Gastroesophageal sphincter (tissue), 4 donors: Measurements from ENCODE around the gene PTPRG. TPM values are rescaled to one million over a fixed set of nuclear protein-coding genes. Genes with fewer than 3 reads are reported as not detected.

Experiments
- ATAC-seq: fragments of 150-250 bp; one replicate; pipeline ENCODE4 v1.9.1; 2016; ENCODE audit warnings: mild to moderate bottlenecking, moderate library complexity
- H3K27ac ChIP-seq, 4 donors: fragments of 200-600 bp; sonication (generic) in 3 of 4; 1 replicate in 3 of 4; 2 replicates in 1 of 4; pipeline ENCODE4 v1.5.1; 2016 to 2019
- H3K27me3 ChIP-seq: fragments of 200-600 bp; sonication (generic); one replicate; pipeline ENCODE4 v1.5.1; 2019
- H3K36me3 ChIP-seq, 2 donors: fragments of 200-600 bp; sonication (generic); one replicate each; pipeline ENCODE4 v1.5.1; 2019; ENCODE audit warnings: control low read depth in 1 of 2
- H3K4me1 ChIP-seq, 3 donors: fragments of 200-600 bp; sonication (generic); 1 replicate in 2 of 3; 2 replicates in 1 of 3; pipeline ENCODE4 v1.5.1; 2016 to 2019; ENCODE audit warnings: control low read depth in 2 of 3
- H3K4me3 ChIP-seq, 2 donors: fragments of 200-600 bp; sonication (generic); one replicate each; pipeline ENCODE4 v1.5.1; 2019; ENCODE audit warnings: mild to moderate bottlenecking in 1 of 2, moderate library complexity in 1 of 2
- H3K9me3 ChIP-seq, 3 donors: fragments of 200-600 bp; sonication (generic); one replicate each; pipeline ENCODE4 v1.5.1; 2017 to 2019; ENCODE audit warnings: control low read depth in 2 of 3
- EP300 ChIP-seq: sonication (generic); formaldehyde crosslinking; IDR thresholded peaks from one replicate; pipeline ENCODE4 v1.6.1; 2017; ENCODE audit warnings: antibody characterized with exemption, mild to moderate bottlenecking
- POLR2A ChIP-seq, 2 donors: fragments of 450-650 bp; IDR thresholded peaks; one replicate each; pipeline ENCODE4 v1.6.1; 2017; ENCODE audit warnings: antibody characterized with exemption in 2 of 2, mild to moderate bottlenecking in 2 of 2, moderate library complexity in 1 of 2
- POLR2AphosphoS5 ChIP-seq: sonication (generic); formaldehyde crosslinking; IDR thresholded peaks from one replicate; pipeline ENCODE4 v1.6.1; 2017; ENCODE audit warnings: antibody characterized with exemption
- WGBS, 2 donors: methylation state at CpG; one replicate each; pipeline ENCODE4 v1.1.5; 2018; ENCODE audit warnings: low coverage in 1 of 2; 5-methylcytosine and 5-hydroxymethylcytosine counted together
- total RNA-seq, 4 donors: library from RNA; depleted of rRNA; stranded (reverse); fragments of >200 nt; gene quantifications; one replicate each; pipeline ENCODE4 v1.1.0, GENCODE V29; 2016
- TF ChIP-seq, protein P1 (sequence below), 4 experiments: fragments of 200-600 bp in 2 of 4; fragments of 450-650 bp in 2 of 4; sonication (generic) in 1 of 4; IDR thresholded peaks; one replicate each; pipeline ENCODE4 v1.5.1; 2017 to 2019; ENCODE audit warnings: antibody characterized with exemption in 4 of 4, mild to moderate bottlenecking in 2 of 4, moderate library complexity in 2 of 4

Gene PTPRG
- total RNA-seq, 4 donors from 2014 or later = 48.7 to 81.9 (median 52.8) TPM

DNA sequence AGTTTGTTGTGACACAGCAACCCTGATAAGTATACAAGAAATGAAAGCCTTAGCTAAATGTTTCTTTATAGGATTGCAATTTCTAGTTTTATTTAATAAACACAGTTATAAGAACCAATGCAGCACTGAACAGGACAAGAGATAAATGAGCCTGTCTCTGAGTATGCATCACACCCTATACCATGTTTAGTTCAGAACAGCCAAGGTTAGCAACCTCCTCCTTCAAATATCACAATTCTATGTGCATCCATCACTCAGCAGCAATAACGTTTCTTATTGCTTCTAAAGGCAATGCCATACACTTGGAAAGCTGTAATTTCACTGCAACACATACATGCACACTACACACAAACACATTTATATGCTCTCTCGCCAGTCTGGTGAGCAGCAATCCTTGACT, 280.6 kb downstream of the PTPRG start:
- H3K4me3 ChIP-seq = no peak overlapping the region
- no peak for ATAC-seq
- TF ChIP-seq POLR2A (IDR thresholded peaks at IDR 0.05) = no peak
- no peak for TF ChIP-seq EP300
- TF ChIP-seq, protein P1, sequence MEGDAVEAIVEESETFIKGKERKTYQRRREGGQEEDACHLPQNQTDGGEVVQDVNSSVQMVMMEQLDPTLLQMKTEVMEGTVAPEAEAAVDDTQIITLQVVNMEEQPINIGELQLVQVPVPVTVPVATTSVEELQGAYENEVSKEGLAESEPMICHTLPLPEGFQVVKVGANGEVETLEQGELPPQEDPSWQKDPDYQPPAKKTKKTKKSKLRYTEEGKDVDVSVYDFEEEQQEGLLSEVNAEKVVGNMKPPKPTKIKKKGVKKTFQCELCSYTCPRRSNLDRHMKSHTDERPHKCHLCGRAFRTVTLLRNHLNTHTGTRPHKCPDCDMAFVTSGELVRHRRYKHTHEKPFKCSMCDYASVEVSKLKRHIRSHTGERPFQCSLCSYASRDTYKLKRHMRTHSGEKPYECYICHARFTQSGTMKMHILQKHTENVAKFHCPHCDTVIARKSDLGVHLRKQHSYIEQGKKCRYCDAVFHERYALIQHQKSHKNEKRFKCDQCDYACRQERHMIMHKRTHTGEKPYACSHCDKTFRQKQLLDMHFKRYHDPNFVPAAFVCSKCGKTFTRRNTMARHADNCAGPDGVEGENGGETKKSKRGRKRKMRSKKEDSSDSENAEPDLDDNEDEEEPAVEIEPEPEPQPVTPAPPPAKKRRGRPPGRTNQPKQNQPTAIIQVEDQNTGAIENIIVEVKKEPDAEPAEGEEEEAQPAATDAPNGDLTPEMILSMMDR (IDR thresholded peaks at IDR 0.05) = no peak
- no peak for TF ChIP-seq POLR2AphosphoS5
- peaks cover 0 to 27% (median 6%) of the 10 kb centered on the region in 3 donors for H3K4me1 ChIP-seq
- H3K27ac ChIP-seq = no peak overlapping the region
- H3K27me3 ChIP-seq = no peaks in the 10 kb centered on the region
- no peaks in the 10 kb centered on the region for H3K36me3 ChIP-seq
- 53 to 62% methylated on average over 2 of the region's 2 CpGs for WGBS, 2 donors
- no peaks in the 10 kb centered on the region for H3K9me3 ChIP-seq

DNA sequence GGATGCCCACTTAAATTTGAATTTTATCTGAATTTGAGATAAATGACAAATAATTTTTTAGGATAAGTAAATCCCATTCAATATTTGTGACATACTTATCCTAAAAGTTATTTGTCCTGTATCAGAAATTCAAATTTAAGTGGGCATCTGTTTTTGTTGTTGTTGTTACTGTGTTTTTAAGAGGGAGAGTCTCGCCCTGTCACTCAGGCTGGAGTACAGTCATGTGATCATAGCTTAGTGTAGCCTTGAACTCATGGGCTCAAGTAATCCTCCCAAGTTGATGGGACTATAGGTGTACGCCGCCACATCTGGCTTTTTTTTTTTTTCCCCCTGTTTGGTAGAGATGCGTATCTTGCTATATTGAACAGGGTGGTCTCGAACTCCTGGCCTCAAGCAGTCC, 283.0 kb downstream of the PTPRG start:
- no peaks in the 10 kb centered on the region for H3K27me3 ChIP-seq
- H3K4me1 ChIP-seq = peaks cover 9 to 44% (median 14%) of the 10 kb centered on the region in 3 donors
- no peaks in the 10 kb centered on the region for H3K9me3 ChIP-seq
- 90 to 92% methylated on average over 3 to 5 of the region's 5 CpGs for WGBS, 2 donors
- H3K27ac ChIP-seq = no peak overlapping the region
- no peak for ATAC-seq
- TF ChIP-seq POLR2A (IDR thresholded peaks at IDR 0.05) (no peak), EP300 (no peak), POLR2AphosphoS5 (no peak)
- TF ChIP-seq, protein P1 (IDR thresholded peaks at IDR 0.05) = no peak
- no peak overlapping the region for H3K4me3 ChIP-seq
- no peaks in the 10 kb centered on the region for H3K36me3 ChIP-seq

DNA sequence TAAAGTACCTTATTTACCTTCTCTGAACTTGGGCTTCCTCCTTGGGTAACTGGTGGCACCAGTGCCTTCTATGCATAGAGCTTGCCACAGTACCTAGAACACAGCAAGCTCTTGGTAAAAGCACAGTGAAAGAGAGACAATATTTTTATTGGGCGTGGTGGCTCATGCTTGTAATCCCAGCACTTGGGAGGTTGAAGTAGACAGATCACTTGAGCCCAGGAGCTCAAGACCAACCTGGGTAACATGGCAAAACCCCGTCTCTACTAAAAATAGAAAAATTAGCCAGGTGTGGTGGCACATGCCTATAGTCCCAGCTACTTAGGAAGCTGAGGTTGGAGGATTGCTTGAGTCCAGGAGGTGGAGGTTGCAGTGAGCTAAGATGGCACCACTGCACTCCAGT, 285.1 kb downstream of the PTPRG start:
- H3K27ac ChIP-seq = peak overlapping the region in 3 of 4 donors; percentile 66 to 79 (median 76)
- no peaks in the 10 kb centered on the region for H3K9me3 ChIP-seq
- no peaks in the 10 kb centered on the region for H3K27me3 ChIP-seq
- 100% methylated on average over 1 of the region's 2 CpGs; no CpG with 5 or more reads in 1 of the 2 donors for whole genome bisulfite sequencing, 2 donors
- H3K36me3 ChIP-seq = no peaks in the 10 kb centered on the region
- TF ChIP-seq POLR2A (IDR thresholded peaks at IDR 0.05) (no peak), POLR2AphosphoS5 (no peak), EP300 (no peak)
- TF ChIP-seq, protein P1 (IDR thresholded peaks at IDR 0.05) = no peak
- H3K4me1 ChIP-seq = peaks cover 9 to 43% (median 9%) of the 10 kb centered on the region in 3 donors
- ATAC-seq = no peak
- H3K4me3 ChIP-seq = no peak overlapping the region

DNA sequence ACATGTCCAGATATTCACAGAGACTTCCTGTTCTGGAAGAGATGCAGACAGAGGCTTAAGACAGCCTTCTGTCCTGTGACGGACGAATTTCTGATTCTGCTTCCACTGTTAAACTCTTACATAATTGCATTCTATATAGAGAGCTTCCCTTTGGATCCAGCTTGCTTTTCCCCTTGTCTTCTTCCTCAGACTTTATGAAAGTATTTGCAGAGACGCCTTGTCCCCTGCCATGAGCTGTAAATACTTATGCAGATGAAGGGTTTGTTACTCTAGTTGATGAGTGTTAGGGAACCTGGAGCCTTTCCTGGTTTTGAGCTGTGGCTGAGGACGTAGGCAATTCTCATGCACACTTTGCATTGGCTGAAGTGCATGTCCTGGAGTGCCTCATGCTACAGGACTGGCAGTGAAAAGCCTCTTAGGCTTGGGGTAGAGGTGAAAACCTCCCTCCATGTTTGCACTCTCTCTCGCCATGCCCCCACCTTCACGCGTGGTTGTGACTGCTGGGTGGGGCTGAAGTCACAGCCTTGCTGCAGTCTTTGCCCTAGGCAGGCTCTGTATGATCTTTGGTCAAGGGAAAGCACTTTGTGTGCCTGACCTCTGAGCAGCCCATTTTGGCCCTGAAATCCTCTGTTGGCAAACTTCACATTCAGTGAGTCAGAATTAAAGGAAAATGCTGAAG, 286.6 kb downstream of the PTPRG start:
- no peaks in the 10 kb centered on the region for H3K9me3 ChIP-seq
- H3K4me1 ChIP-seq = peaks cover 9 to 35% (median 9%) of the 10 kb centered on the region in 3 donors
- ATAC-seq = peak; percentile 80
- no peaks in the 10 kb centered on the region for H3K36me3 ChIP-seq
- no peak overlapping the region for H3K4me3 ChIP-seq
- WGBS, 2 donors = 20 to 39% methylated on average over 3 to 4 of the region's 7 CpGs
- H3K27ac ChIP-seq = peak overlapping the region; percentile 14 to 79 (median 71)
- no peaks in the 10 kb centered on the region for H3K27me3 ChIP-seq
- TF ChIP-seq POLR2AphosphoS5 = peak; percentile 68
- TF ChIP-seq, protein P1 (IDR thresholded peaks at IDR 0.05) = no peak

DNA sequence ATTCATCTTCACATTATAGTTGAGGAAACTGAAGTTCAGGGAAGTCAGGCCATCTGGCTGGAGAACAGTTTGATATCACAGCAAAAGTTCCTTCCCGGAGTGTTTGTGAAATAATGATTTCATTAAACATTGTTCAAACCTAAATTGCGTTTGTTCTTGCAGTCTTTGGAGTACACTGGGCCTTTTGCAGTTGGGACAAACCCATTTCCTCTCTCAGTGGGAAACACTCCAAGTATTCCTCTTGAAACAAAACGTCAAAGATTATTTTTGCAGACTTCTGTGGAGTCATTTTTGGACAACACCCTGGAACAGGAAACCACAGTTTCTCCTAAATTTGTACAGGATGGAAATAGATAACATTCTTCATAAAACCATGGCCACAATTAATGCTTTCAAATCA, 287.5 kb downstream of the PTPRG start:
- no peaks in the 10 kb centered on the region for H3K27me3 ChIP-seq
- no peaks in the 10 kb centered on the region for H3K36me3 ChIP-seq
- no peaks in the 10 kb centered on the region for H3K9me3 ChIP-seq
- TF ChIP-seq POLR2AphosphoS5 = peak; percentile 73
- TF ChIP-seq POLR2A (IDR thresholded peaks at IDR 0.05) = no peak
- TF ChIP-seq, protein P1 (IDR thresholded peaks at IDR 0.05) = no peak
- TF ChIP-seq EP300 = no peak
- H3K27ac ChIP-seq = peak overlapping the region; percentile 67 to 80 (median 78)
- 0 to 21% methylated on average over 3 of the region's 3 CpGs for WGBS, 2 donors
- peak; percentile 82 for ATAC-seq
- peaks cover 9 to 35% (median 9%) of the 10 kb centered on the region in 3 donors for H3K4me1 ChIP-seq
- no peak overlapping the region for H3K4me3 ChIP-seq
